Measurements from ENCODE around the gene CXXC1.

CXXC1 gene

DNA sequence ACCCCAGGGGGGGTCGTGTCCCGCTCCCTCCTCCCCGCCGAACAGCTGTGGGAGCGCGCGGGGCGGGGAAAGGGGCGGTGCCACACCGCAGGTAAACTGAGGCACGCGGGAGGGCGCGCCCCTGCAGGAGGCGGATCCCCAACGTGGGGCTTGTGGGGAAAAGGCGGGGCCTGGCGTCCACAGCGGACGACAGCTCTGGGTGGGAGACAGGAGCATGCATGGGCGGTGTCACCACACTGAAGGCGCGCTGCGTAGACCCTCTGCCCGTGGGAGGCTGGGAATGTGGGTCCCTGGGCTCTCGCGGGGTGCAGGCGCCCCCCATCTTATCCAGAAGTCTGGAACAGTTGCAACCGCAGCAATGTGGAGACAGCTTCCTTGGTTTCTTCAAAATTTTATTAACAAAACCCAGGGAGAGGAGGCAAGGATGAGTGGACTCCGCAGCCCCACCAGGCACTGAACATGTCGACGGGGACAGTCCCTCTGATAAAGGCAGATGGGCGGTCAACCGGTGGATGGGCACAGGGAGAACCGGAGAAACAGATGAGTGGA lies 5.4 kb downstream of the CXXC1 start:
- Histone ChIP-seq H3K79me2 (peaks cover 11% of the 10 kb centered on the region), H3K4me1 (peaks cover 13% of the 10 kb centered on the region), H3K36me3 (ENCODE audit: control insufficient read depth, insufficient read depth, low read length) (no peaks in the 10 kb centered on the region), H2AFZ (peak overlapping the region; percentile 95), H3K9ac (peak overlapping the region; percentile 34), H3K4me2 (ENCODE audit: low read length) (peak overlapping the region; percentile 99), H3K27me3 (ENCODE audit: control insufficient read depth, insufficient read depth, low read length) (no peaks in the 10 kb centered on the region), H3K27ac (peak overlapping the region; percentile 88), H3K4me3 (ENCODE audit: low read depth, low read length) (peak overlapping the region; percentile 96), H3K9me3 (ENCODE audit: control insufficient read depth, low read length) (no peaks in the 10 kb centered on the region)
- TF ChIP-seq, protein P1, sequence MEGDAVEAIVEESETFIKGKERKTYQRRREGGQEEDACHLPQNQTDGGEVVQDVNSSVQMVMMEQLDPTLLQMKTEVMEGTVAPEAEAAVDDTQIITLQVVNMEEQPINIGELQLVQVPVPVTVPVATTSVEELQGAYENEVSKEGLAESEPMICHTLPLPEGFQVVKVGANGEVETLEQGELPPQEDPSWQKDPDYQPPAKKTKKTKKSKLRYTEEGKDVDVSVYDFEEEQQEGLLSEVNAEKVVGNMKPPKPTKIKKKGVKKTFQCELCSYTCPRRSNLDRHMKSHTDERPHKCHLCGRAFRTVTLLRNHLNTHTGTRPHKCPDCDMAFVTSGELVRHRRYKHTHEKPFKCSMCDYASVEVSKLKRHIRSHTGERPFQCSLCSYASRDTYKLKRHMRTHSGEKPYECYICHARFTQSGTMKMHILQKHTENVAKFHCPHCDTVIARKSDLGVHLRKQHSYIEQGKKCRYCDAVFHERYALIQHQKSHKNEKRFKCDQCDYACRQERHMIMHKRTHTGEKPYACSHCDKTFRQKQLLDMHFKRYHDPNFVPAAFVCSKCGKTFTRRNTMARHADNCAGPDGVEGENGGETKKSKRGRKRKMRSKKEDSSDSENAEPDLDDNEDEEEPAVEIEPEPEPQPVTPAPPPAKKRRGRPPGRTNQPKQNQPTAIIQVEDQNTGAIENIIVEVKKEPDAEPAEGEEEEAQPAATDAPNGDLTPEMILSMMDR (IDR thresholded peaks at IDR 0.05), result no peak

DNA sequence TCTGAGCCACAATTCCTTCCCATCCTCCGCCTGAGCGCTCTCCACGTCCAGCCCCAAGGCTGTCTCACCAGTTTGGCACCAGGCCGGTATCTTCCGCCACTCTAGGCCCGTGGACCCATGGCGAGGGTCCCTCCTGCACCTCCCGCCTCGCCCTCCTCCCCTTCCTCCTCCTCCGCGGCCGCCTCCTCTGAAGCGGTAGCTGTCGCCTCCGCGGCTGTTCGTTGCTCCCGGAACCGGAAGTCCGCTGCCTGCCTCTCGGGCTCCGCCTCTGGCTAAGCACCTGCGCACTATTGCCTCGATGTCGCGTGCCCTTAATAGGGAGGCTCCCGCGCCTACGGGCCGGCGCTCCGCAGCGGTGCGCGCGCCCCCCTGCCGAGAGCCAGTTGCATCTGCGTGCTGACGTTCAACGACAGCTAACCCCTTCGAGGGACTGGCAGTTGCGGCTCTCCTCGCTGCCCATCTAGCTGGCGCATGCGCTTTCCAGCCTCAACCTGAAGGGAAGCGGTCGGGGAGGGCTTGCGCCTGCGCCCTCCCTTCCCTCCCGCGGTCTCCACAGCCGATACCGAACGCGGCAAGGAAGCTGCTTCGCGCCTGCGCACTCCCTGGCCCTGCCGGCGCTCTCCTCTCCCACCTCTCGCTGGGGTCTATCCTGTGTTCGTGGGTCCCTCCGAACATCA lies 6.1 kb downstream of the CXXC1 start, which contains the start of gene MBD1:
MBD1 (minus strand) TSS at position 229 of the 677 bp plus-strand sequence. CDS start 1,531 bp downstream, outside the sequence.
- H3K4me1 ChIP-seq, result peaks cover 13% of the 10 kb centered on the region
- H3K9me3 ChIP-seq (ENCODE audit: control insufficient read depth, low read length), result no peaks in the 10 kb centered on the region
- no peaks in the 10 kb centered on the region for H3K36me3 ChIP-seq (ENCODE audit: control insufficient read depth, insufficient read depth, low read length)
- H2AFZ ChIP-seq, result peak within 1 kb of the TSS; percentile 95
- TF ChIP-seq, protein P1 (IDR thresholded peaks at IDR 0.05), result peak; percentile 61
- H3K79me2 ChIP-seq, result peaks cover 12% of the 10 kb centered on the region
- H3K4me2 ChIP-seq (ENCODE audit: low read length), result peak within 1 kb of the TSS; percentile 99
- H3K27ac ChIP-seq, result peak within 1 kb of the TSS; percentile 88
- no peaks in the 10 kb centered on the region for H3K27me3 ChIP-seq (ENCODE audit: control insufficient read depth, insufficient read depth, low read length)
- H3K4me3 ChIP-seq (ENCODE audit: low read depth, low read length), result peak within 1 kb of the TSS; percentile 96
- peak within 1 kb of the TSS; percentile 73 for H3K9ac ChIP-seq

DNA sequence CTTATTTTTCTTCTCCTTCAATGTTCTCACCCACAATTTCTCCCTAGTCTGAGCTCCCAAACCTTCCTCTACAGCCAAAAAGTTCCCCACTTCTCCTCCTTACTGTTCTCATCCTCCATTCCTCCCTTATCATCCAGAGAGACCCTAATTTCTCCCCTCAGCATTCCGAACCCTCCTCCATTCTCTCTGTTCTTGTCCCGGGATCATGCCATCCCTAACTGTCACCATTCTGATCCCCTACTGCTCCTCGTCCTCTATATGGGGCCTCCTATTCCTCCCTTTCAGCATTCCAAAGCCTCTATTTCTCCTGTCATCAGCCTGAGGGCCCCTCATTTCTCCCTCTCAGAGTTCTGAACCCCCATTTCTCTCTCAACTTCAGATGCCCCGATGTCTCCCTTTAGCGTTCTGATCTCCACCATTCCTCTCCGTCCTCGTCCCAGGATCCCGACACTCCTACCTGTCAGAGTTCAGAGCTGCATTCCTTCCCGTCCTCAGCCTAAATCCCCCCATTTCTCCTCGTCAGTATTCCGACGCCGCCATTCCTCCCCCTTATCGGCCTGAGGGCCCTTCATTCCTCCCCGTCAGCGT lies 6.7 kb downstream of the CXXC1 start:
- H2AFZ ChIP-seq, result peak overlapping the region; percentile 95
- H3K27me3 ChIP-seq (ENCODE audit: control insufficient read depth, insufficient read depth, low read length), result no peaks in the 10 kb centered on the region
- peak overlapping the region; percentile 99 for H3K4me2 ChIP-seq (ENCODE audit: low read length)
- peak overlapping the region; percentile 96 for H3K4me3 ChIP-seq (ENCODE audit: low read depth, low read length)
- H3K36me3 ChIP-seq (ENCODE audit: control insufficient read depth, insufficient read depth, low read length), result no peaks in the 10 kb centered on the region
- H3K9ac ChIP-seq, result peak overlapping the region; percentile 73
- H3K79me2 ChIP-seq, result peaks cover 16% of the 10 kb centered on the region
- TF ChIP-seq, protein P1 (IDR thresholded peaks at IDR 0.05), result no peak
- no peaks in the 10 kb centered on the region for H3K9me3 ChIP-seq (ENCODE audit: control insufficient read depth, low read length)
- peaks cover 13% of the 10 kb centered on the region for H3K4me1 ChIP-seq
- H3K27ac ChIP-seq, result peak overlapping the region; percentile 88

DNA sequence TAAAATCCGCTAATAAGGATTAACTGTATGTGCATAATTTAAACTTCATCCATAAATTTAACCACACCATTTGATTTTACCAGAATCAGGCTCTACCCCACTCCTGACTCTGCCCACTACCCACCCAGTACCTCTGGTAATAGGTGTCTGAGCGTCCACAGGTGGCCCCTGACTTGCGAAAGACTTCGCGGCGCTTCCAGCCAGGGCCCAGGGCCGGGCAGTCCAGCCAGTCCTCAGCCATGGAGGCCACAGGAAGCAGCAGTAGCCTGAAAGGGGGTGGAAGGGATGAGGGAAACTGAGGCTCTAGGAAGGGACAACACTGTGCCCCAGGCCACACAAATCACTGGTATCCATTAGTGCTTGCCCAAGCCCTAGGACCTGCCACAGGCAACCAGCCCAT lies 7.7 kb downstream of the CXXC1 start:
- Histone ChIP-seq H3K4me3 (ENCODE audit: low read depth, low read length) (peak overlapping the region; percentile 96), H3K9ac (no peak overlapping the region), H3K36me3 (ENCODE audit: control insufficient read depth, insufficient read depth, low read length) (no peaks in the 10 kb centered on the region)

More for the DNA sequence above, 7.7 kb downstream of the CXXC1 start:
- TF ChIP-seq, protein P1 (IDR thresholded peaks at IDR 0.05), result no peak
- Histone ChIP-seq H3K4me1 (peaks cover 13% of the 10 kb centered on the region), H3K9me3 (ENCODE audit: control insufficient read depth, low read length) (no peaks in the 10 kb centered on the region), H3K27ac (no peak overlapping the region), H3K4me2 (ENCODE audit: low read length) (peak overlapping the region; percentile 99), H2AFZ (no peak overlapping the region), H3K27me3 (ENCODE audit: control insufficient read depth, insufficient read depth, low read length) (no peaks in the 10 kb centered on the region), H3K79me2 (peaks cover 16% of the 10 kb centered on the region)

Data from parathyroid adenoma (tissue), 2 donors.